HG02970 (cell line): ENCODE data around the gene SLC36A1.
A peak's percentile ranks its signal among the peaks of the same experiment; 100 is the strongest.
"Not testable (repeated sequence)": the region's sequence is repeated elsewhere in the genome, so short reads cannot be mapped to it uniquely, and the experiment has no call there.

Source experiments
- ATAC-seq: cut with Tn5 transposase; IDR thresholded peaks from one replicate; pipeline ENCODE4 v1.9.1; 2021; ENCODE audit warnings: mild to moderate bottlenecking, moderate library complexity, moderate number of reproducible peaks; ENCODE audit not compliant: unreplicated experiment, low FRiP score

Gene SLC36A1

DNA sequence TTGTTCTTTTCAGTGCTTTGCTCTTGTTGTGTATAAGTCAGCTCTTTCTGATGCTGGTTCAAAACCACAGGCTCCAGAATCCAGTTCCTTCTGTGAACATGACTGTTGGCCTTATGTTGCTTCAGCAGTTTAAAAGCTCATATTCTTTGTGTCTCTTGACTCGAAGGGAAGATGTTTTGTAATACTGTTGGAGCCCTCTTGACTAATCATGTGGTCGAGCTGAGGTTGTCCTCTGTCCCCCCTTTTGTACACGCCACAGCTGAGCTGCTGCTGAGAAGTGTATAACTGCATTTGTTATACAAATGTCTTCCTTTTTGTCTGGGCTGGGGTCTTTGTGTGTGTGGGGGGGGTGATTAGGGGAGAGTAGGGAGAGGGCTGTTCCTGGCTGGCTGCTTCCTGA, 35.8 kb downstream of the SLC36A1 start:
- no peak for ATAC-seq

GRCh38 chr5:151483647-151484046, 36.2 kb downstream of the SLC36A1 start:
- ATAC-seq, result no peak

- no peak for ATAC-seq
Measured at GRCh38 chr5:151487544-151487943, 40.1 kb downstream of the SLC36A1 start.

DNA sequence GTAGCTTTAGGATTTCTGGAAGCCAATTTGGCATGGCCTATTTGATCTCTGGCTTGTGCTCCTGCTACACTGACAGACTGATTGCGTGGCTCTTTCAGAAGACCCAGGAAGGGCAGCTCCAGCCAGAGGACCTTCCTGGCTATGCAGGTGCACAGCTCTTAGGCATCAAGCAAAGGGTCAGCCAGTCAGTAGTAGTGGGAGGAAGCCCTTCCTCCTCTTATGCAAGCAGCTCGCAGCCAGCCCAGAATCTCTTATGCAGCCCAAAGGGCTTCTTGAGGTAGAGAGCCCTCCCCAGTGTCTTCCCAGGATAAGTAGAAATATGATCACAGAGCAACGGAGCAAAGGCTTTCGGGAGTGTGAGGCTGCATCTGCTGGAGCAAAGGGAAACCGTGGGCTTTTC, 43.2 kb downstream of the SLC36A1 start:
- no peak for ATAC-seq

DNA sequence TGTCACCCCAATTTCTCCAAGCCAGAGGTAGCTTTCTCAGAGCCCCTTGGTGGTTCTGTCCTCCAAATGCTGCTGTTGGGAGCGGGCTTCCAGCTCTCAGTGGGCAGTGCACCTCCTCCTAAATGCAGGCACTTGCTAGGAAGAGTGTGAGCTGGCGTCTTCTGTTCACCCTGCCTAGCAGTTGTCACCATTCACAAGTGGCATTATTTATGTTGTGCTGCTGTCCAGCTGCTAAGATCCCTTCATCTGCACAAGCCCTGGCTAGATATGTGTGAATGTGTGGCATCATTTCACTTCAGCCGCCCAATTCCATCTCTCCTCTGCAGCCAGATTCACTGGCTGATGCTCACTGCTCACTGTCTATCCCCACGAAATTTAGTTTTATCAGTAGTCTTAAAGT, 43.7 kb downstream of the SLC36A1 start:
- no peak for ATAC-seq

DNA sequence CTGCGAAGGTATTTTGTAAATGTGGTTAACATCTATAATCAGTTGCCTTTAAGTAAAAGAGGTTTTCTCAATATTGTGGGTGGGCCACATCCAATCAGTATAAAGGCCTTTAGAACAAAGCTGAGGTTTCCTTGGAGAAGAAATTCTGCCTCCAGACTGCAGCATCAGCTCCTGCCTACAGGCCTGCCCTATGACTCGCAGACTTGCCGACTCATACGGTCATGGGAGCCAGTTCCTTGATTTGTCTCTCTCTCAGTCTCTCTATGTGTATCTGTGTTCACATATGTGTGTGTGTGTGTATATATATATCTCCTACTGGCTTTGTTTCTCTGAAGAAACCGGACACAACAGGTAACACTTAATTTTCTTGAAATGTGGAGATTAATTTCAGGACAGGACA, 45.3 kb downstream of the SLC36A1 start:
- ATAC-seq, result no peak

GRCh38 chr5:151493665-151494064, 46.3 kb downstream of the SLC36A1 start:
- ATAC-seq, result no peak

DNA sequence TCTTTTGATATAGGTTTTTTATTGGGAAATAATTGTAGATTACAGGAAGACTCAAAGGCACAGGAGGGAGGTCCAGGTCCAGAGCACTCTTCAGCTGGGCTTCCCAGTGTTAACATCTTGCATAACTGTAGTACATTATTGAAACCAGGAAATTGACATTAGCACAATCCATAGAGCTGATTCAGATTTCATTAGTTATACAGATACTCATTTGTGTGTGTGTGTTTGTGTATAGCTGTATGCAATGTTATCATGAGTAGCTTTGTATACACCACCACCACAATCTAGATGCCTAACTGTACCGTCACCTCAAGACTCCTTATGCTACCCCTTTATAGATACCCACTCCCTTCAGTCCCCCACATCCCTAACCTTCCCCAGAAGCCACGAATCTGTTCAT, 47.9 kb downstream of the SLC36A1 start:
- no peak for ATAC-seq

DNA sequence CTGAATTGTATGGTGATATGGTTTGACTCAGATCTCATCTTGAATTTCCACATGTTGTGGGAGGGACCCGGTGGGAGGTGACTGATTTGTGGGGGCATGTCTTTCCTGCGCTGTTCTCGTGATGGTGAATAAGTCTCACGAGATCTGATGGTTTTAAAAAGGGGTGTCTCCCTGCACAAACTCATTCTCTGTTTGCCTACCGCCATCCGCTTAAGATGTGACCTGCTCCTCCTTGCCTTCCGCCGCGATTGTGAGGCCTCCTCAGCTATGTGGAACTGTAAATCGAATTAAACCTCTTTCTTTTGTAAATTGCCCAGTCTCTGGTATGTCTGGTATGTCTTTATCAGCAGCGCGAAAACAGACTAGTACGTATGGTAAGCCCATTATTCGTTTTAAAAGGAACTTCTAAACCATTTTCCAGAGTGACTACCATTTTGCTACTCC, 48.7 kb downstream of the SLC36A1 start:
- no peak for ATAC-seq

DNA sequence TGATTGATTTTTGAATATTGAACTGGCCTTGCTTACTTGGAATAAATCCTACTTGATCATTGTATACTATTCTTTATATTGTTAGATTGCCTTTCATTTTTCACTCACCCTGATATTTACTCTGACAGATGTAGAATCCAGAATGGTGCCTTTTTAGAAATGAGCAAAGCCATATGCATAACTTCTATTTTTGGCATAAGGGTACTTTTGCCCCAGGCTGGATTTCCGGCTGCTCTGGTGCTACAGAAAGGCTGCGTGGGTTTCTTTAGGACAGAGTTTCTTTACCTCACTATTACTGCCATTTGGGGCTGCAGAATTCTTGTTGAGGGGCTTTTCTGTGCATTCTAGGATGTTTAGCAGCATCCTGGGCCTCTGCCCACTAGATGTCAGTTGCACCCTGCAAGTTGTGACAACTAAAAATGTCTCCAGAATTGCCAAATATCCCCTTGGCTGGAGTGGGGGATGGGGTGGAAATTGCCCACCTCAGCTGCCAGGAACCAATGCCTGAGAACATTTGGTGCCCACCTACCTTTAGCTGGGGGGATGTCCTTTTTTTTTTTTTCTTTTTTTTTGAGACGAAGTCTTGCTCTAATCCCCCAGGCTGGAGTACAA, 50.1 kb downstream of the SLC36A1 start:
- no peak for ATAC-seq

DNA sequence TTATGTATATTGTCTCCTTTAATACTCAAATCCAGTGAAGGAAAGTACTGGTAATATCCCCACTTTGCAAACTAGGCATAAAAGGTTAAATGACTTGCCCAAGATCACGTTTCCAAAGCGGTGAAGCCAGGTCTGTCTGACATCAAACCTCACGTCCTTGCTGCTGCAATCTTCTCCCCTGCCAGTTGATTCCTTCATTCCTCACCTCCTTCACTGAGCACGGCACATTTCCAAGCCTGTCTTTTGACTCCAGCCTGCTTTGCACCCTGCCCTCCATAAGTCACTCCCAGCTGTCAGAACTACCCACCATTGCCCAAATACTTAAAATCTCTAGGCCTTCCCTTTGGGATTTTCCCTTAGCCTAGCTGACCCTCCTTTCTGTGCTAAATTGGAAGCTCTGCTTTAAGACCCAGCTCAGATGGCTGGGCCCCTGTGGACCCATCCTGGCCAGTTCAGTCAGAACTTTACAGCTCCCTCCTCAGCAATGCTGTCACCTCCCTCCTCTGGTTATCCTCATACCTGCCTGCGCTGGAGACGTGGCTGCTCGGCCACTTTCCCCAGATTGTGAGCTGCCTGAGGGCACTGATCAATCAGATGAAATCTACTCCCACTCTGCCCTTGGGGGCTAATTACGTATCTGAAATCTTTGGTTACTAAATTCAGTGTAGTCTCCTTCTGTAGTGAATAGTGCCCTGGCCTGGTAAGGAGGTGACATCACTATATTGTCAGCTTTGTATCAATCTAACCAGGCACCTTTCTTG, 51.2 kb downstream of the SLC36A1 start:
- ATAC-seq, result no peak

GRCh38 chr5:151499501-151500035, 52.2 kb downstream of the SLC36A1 start:
- no peak for ATAC-seq

GRCh38 chr5:151504006-151504405, 56.6 kb downstream of the SLC36A1 start:
- ATAC-seq, result no peak

GRCh38 chr5:151508308-151508707, 60.9 kb downstream of the SLC36A1 start:
- ATAC-seq, result not testable (repeated sequence)

- ATAC-seq, result no peak
Measured at GRCh38 chr5:151509231-151509630, 61.8 kb downstream of the SLC36A1 start.

GRCh38 chr5:151509836-151510235, 62.4 kb downstream of the SLC36A1 start:
- ATAC-seq, result no peak

DNA sequence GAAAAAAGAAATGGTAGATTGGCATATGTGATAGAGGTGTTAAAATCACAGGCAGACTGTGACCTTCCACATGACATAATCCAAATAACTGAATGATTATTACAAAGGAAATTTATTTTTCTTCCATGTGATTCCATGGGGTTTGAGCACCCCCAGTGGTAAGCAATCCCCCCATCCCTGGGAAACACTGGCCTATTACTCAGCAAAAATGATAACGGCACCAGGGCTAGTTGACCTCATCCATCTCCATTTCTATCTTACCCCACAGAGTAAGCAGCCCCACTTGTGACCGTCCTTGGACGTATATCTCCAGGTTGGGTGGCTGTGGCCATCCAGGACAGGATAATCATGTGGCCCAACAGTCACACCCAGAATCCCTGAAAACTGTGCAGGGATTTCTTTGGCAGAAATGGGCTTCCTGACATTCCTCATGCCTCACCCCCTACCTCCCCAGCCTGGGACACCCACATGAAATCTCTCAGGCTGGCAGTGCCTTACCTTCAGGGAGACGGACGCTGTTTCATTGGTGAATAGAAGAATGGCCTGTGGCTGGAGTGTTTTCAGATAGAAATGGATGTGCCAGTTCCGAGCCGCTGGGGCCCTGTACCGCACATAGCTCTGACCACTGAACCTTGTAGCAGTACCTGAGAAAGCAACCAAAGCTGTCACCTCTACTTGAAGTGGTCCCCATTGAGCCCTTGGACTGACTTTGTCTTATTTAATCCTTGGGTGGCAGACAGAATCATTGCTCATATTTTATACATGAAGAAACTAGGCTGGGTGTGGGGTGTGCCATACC, 69.9 kb downstream of the SLC36A1 start:
- ATAC-seq, result no peak

DNA sequence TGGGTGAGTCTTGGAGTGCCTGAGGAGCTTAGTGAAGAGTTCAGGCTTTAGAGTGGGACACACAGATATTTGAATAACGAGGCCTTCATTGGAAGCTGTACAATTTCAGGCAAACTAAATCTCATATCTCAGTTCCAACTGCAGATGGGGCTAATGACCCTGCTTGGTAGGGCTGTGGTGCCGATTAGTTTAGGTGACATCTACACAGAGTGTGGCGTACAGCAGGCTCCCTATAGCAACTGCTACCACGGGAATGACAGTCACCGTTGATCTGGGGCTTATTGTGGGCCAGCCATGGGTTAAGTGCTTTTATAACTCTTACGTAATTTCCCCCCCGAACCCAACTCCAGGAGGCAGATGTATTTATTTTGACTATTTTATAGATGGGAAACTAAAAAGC, 72.9 kb downstream of the SLC36A1 start:
- ATAC-seq, result no peak

GRCh38 chr5:151522226-151522625, 74.8 kb downstream of the SLC36A1 start:
- ATAC-seq, result no peak

GRCh38 chr5:151523335-151523734, 75.9 kb downstream of the SLC36A1 start:
- peak; percentile 70 for ATAC-seq

DNA sequence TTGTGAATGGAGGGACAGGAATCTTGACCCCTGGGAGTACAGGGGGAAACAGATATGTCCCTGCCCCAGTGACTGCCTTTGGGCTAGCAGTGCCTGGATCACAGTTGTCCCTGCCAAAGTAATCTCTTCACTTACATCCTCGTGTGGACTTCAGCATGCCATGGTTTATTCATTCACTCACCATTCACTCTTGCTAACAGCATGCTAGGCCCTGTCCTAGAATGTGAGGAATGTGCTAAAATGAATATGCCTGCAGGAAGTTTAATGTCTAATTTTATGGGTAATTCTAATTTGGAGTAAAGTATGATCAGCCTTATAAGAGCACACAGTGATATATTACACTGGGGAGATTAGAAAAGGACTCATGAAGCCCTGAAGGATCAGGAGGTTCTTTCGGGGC, 80.8 kb downstream of the SLC36A1 start:
- no peak for ATAC-seq
